ENCODE measurements around the gene LRRC15.

DNA sequence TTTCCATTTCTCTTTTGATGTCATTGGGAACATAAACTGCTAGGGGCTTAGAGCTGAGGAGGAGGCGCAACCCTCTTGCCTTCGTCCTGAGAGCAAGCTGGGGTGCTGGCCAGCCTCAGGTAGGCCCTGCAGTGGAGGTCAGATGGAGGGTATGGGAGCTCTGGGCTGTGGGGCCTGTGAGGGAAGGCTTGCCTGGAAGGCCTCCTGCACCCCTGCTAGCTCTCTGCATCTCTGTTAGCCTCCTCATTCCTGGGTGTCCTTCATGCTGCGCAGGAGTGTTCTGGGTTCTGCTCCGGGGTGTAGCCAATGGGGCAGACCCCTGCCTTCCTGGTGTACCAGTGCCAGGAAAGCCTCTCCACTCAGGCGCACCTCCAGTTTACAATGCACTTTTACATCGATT is 17.7 kb upstream of the LRRC15 start:
- TF ChIP-seq CTCF (IDR thresholded peaks at IDR 0.05) (no peak), POLR2AphosphoS5 (IDR thresholded peaks at IDR 0.05; ENCODE audit: low read depth, low read length) (no peak)
